ENCODE data around the gene GALNT9. TPM values are rescaled to one million over a fixed set of nuclear protein-coding genes. Genes with fewer than 3 reads are reported as not detected.
"Not testable (repeated sequence)": the region's sequence is repeated elsewhere in the genome, so short reads cannot be mapped to it uniquely, and the experiment has no call there.

Gene GALNT9
- total RNA-seq, 2 experiments from 2014 or later, result not detected

- Mint-ChIP-seq H3K36me3 (ENCODE audit: low read depth) (peaks cover 3% of the 10 kb centered on the region), H3K4me3 (no peak overlapping the region), H3K9me3 (peaks cover 6% of the 10 kb centered on the region), H3K4me1 (no peaks in the 10 kb centered on the region), H3K27me3 (no peaks in the 10 kb centered on the region), H3K27ac (no peak overlapping the region)
- DNase-seq, result no peak
- ChIA-PET POLR2A (no interaction called here), CTCF (no interaction called here)
Measured at GRCh38 chr12:132363661-132364347, 34.4 kb upstream of the GALNT9 start.

- Mint-ChIP-seq H3K4me1 (no peaks in the 10 kb centered on the region), H3K4me3 (no peak overlapping the region), H3K9me3 (peaks cover 6% of the 10 kb centered on the region), H3K27ac (no peak overlapping the region), H3K27me3 (no peaks in the 10 kb centered on the region), H3K36me3 (ENCODE audit: low read depth) (peaks cover 3% of the 10 kb centered on the region)
- CTCF ChIA-PET, result no interaction called here
- POLR2A ChIA-PET, result no interaction called here
- no peak for DNase-seq
Measured at GRCh38 chr12:132362996-132363660, 33.7 kb upstream of the GALNT9 start.

- H3K4me3 Mint-ChIP-seq, result no peak overlapping the region
- POLR2A ChIA-PET, result no interaction called here
- peaks cover 6% of the 10 kb centered on the region for H3K9me3 Mint-ChIP-seq
- H3K4me1 Mint-ChIP-seq, result no peaks in the 10 kb centered on the region
- no peak overlapping the region for H3K27ac Mint-ChIP-seq
- H3K27me3 Mint-ChIP-seq, result no peaks in the 10 kb centered on the region
- CTCF ChIA-PET, result no interaction called here
- no peak for DNase-seq
- peaks cover 3% of the 10 kb centered on the region for H3K36me3 Mint-ChIP-seq (ENCODE audit: low read depth)
Measured at GRCh38 chr12:132360906-132361777, 31.8 kb upstream of the GALNT9 start.

GRCh38 chr12:132360410-132360809 lies 31.0 kb upstream of the GALNT9 start:
- no peaks in the 10 kb centered on the region for H3K4me1 Mint-ChIP-seq
- CTCF ChIA-PET, result no interaction called here

GRCh38 chr12:132359971-132360370 lies 30.6 kb upstream of the GALNT9 start:
- Mint-ChIP-seq H3K4me1 (no peaks in the 10 kb centered on the region), H3K27me3 (no peaks in the 10 kb centered on the region), H3K4me3 (no peak overlapping the region), H3K9me3 (peaks cover 6% of the 10 kb centered on the region), H3K27ac (no peak overlapping the region), H3K36me3 (ENCODE audit: low read depth) (peaks cover 3% of the 10 kb centered on the region)
- ChIA-PET CTCF (no interaction called here), POLR2A (no interaction called here)
- no peak for DNase-seq

More at GRCh38 chr12:132360410-132360809, 31.0 kb upstream of the GALNT9 start:
- POLR2A ChIA-PET, result no interaction called here
- H3K4me3 Mint-ChIP-seq, result no peak overlapping the region
- peaks cover 6% of the 10 kb centered on the region for H3K9me3 Mint-ChIP-seq
- H3K27me3 Mint-ChIP-seq, result no peaks in the 10 kb centered on the region
- DNase-seq, result no peak
- peaks cover 3% of the 10 kb centered on the region for H3K36me3 Mint-ChIP-seq (ENCODE audit: low read depth)
- no peak overlapping the region for H3K27ac Mint-ChIP-seq

- Mint-ChIP-seq H3K27ac (no peak overlapping the region), H3K9me3 (peaks cover 6% of the 10 kb centered on the region), H3K4me3 (no peak overlapping the region), H3K4me1 (no peaks in the 10 kb centered on the region), H3K27me3 (no peaks in the 10 kb centered on the region), H3K36me3 (ENCODE audit: low read depth) (peaks cover 3% of the 10 kb centered on the region)
- DNase-seq, result no peak
- ChIA-PET CTCF (no interaction called here), POLR2A (no interaction called here)
Measured at GRCh38 chr12:132359551-132359950, 30.2 kb upstream of the GALNT9 start.

GRCh38 chr12:132358241-132359225 lies 29.1 kb upstream of the GALNT9 start:
- H3K27me3 Mint-ChIP-seq; H3K27ac Mint-ChIP-seq; H3K9me3 Mint-ChIP-seq; DNase-seq; H3K36me3 Mint-ChIP-seq (ENCODE audit: low read depth); CTCF ChIA-PET; H3K4me1 Mint-ChIP-seq; H3K4me3 Mint-ChIP-seq; POLR2A ChIA-PET: not testable (repeated sequence)

GRCh38 chr12:132357623-132358186 lies 28.3 kb upstream of the GALNT9 start:
- Mint-ChIP-seq H3K4me1 (no peaks in the 10 kb centered on the region), H3K36me3 (ENCODE audit: low read depth) (peaks cover 3% of the 10 kb centered on the region), H3K27ac (no peak overlapping the region), H3K4me3 (no peak overlapping the region), H3K9me3 (peaks cover 4% of the 10 kb centered on the region), H3K27me3 (no peaks in the 10 kb centered on the region)
- ChIA-PET CTCF (no interaction called here), POLR2A (no interaction called here)
- DNase-seq, result no peak

GRCh38 chr12:132356691-132357622 lies 27.6 kb upstream of the GALNT9 start:
- peaks cover 3% of the 10 kb centered on the region for H3K36me3 Mint-ChIP-seq (ENCODE audit: low read depth)
- POLR2A ChIA-PET, result no interaction called here
- CTCF ChIA-PET, result no interaction called here
- H3K9me3 Mint-ChIP-seq, result peaks cover 4% of the 10 kb centered on the region
- no peaks in the 10 kb centered on the region for H3K27me3 Mint-ChIP-seq
- H3K4me1 Mint-ChIP-seq, result no peaks in the 10 kb centered on the region
- H3K4me3 Mint-ChIP-seq, result no peak overlapping the region
- no peak overlapping the region for H3K27ac Mint-ChIP-seq
- no peak for DNase-seq

GRCh38 chr12:132355742-132356681 lies 26.6 kb upstream of the GALNT9 start:
- Mint-ChIP-seq H3K27ac (no peak overlapping the region), H3K27me3 (no peaks in the 10 kb centered on the region), H3K4me3 (no peak overlapping the region), H3K36me3 (ENCODE audit: low read depth) (peaks cover 3% of the 10 kb centered on the region), H3K9me3 (peaks cover 4% of the 10 kb centered on the region), H3K4me1 (no peaks in the 10 kb centered on the region)
- ChIA-PET CTCF (no interaction called here), POLR2A (no interaction called here)
- no peak for DNase-seq

- Mint-ChIP-seq H3K4me3 (no peak overlapping the region), H3K27ac (no peak overlapping the region), H3K4me1 (no peaks in the 10 kb centered on the region), H3K36me3 (ENCODE audit: low read depth) (peaks cover 3% of the 10 kb centered on the region), H3K9me3 (peaks cover 4% of the 10 kb centered on the region), H3K27me3 (no peaks in the 10 kb centered on the region)
- no peak for DNase-seq
- POLR2A ChIA-PET, result no interaction called here
- CTCF ChIA-PET, result no interaction called here
Measured at GRCh38 chr12:132354982-132355680, 25.7 kb upstream of the GALNT9 start.

Measured in activated CD4-positive, alpha-beta memory T cell treated with anti-CD3 and anti-CD28 coated beads, Interleukin-2, amount 10 ng/mL, durations not matched to agents 7 days and 5 days (primary cell).